MM.1S (cell line): ENCODE measurements around the gene DDX5.

Experiments
- DNase-seq: peaks from one replicate; pipeline ENCODE4 v3.0.0-alpha.2; 2015
- H2AFZ ChIP-seq: fragments of 300-600 bp; sonication (generic); 2 replicates; pipeline ENCODE4 v1.6.0; 2016; ENCODE audit warnings: antibody characterized with exemption, low read length
- H3F3A ChIP-seq: fragments of 300-600 bp; sonication (generic); 2 replicates; pipeline ENCODE4 v1.6.1; 2016; ENCODE audit warnings: mild to moderate bottlenecking, antibody characterized with exemption, low read length, moderate library complexity, mixed read lengths; ENCODE audit not compliant: insufficient read depth
- H3K27ac ChIP-seq: fragments of 300-600 bp; sonication (generic); 2 replicates; pipeline ENCODE4 v1.5.1; 2016; ENCODE audit warnings: mild to moderate bottlenecking, low read length
- H3K27me3 ChIP-seq: fragments of 300-600 bp; sonication (generic); replicated peaks from 2 replicates; pipeline ENCODE4 v1.6.0; 2016; ENCODE audit warnings: low read length; ENCODE audit not compliant: insufficient read depth
- H3K36me3 ChIP-seq: fragments of 300-600 bp; sonication (generic); replicated peaks from 2 replicates; pipeline ENCODE4 v1.6.1; 2016; ENCODE audit warnings: mild to moderate bottlenecking, low read length, mixed read lengths; ENCODE audit not compliant: insufficient read depth
- H3K4me1 ChIP-seq: fragments of 300-600 bp; sonication (generic); 2 replicates; pipeline ENCODE4 v1.6.1; 2016; ENCODE audit warnings: low read length, mixed read lengths
- H3K4me2 ChIP-seq: fragments of 300-600 bp; sonication (generic); 2 replicates; pipeline ENCODE4 v1.6.0; 2016; ENCODE audit warnings: low read depth, low read length
- H3K4me3 ChIP-seq: fragments of 300-600 bp; sonication (generic); 2 replicates; pipeline ENCODE4 v1.5.1; 2016; ENCODE audit warnings: low read length, mixed read lengths
- H3K79me2 ChIP-seq: fragments of 300-600 bp; sonication (generic); 2 replicates; pipeline ENCODE4 v1.6.1; 2016; ENCODE audit warnings: mixed run types, low read length, mixed read lengths
- H3K9ac ChIP-seq: fragments of 300-600 bp; sonication (generic); 2 replicates; pipeline ENCODE4 v1.6.1; 2016; ENCODE audit warnings: low read length, mixed read lengths
- H3K9me2 ChIP-seq: fragments of 300-600 bp; sonication (generic); replicated peaks from 2 replicates; pipeline ENCODE4 v1.6.1; 2016; ENCODE audit warnings: mild to moderate bottlenecking, low read length, mixed read lengths; ENCODE audit not compliant: insufficient read depth
- H3K9me3 ChIP-seq: fragments of 300-600 bp; sonication (generic); replicated peaks from 2 replicates; pipeline ENCODE4 v1.6.1; 2016; ENCODE audit warnings: mild to moderate bottlenecking, low read length, mixed read lengths; ENCODE audit not compliant: insufficient read depth
- H4K20me1 ChIP-seq: fragments of 300-600 bp; sonication (generic); 2 replicates; pipeline ENCODE4 v1.6.1; 2016; ENCODE audit warnings: mild to moderate bottlenecking, low read length, moderate library complexity, mixed read lengths; ENCODE audit not compliant: insufficient read depth
- EZH2 ChIP-seq: fragments of 300-600 bp; sonication (generic); optimal IDR thresholded peaks from 2 replicates; pipeline ENCODE3; 2017; ENCODE audit warnings: low read depth, mild to moderate bottlenecking, antibody characterized with exemption, low read length, mixed read lengths
- EZH2phosphoT487 ChIP-seq: fragments of 300-600 bp; sonication (generic); IDR thresholded peaks from 2 replicates; pipeline ENCODE4 v1.6.1; 2018; ENCODE audit warnings: antibody characterized with exemption, low read length
- TF ChIP-seq, protein P1 (sequence below): fragments of 300-600 bp; sonication (generic); IDR thresholded peaks from 2 replicates; pipeline ENCODE4 v1.5.1; 2016; ENCODE audit warnings: antibody characterized with exemption, low read length, mixed read lengths

DDX5 gene

GRCh38 chr17:64449545-64449944 lies 56.5 kb downstream of the DDX5 start:
- Histone ChIP-seq H3K79me2 (no peaks in the 10 kb centered on the region), H3K4me1 (no peaks in the 10 kb centered on the region), H3K4me2 (peak overlapping the region; percentile 42; the same call in 1 of the 2 replicates), H3K9me2 (no peaks in the 10 kb centered on the region), H3K27ac (peak overlapping the region; percentile 25; the same call in 1 of the 2 replicates), H3K4me3 (no peak overlapping the region), H3K36me3 (no peaks in the 10 kb centered on the region), H3F3A (no peaks in the 10 kb centered on the region), H2AFZ (no peak overlapping the region), H3K9me3 (no peaks in the 10 kb centered on the region), H4K20me1 (no peaks in the 10 kb centered on the region), H3K9ac (no peak overlapping the region), H3K27me3 (no peaks in the 10 kb centered on the region)
- TF ChIP-seq EZH2phosphoT487: no peak
- TF ChIP-seq EZH2: no peak
- TF ChIP-seq, protein P1, sequence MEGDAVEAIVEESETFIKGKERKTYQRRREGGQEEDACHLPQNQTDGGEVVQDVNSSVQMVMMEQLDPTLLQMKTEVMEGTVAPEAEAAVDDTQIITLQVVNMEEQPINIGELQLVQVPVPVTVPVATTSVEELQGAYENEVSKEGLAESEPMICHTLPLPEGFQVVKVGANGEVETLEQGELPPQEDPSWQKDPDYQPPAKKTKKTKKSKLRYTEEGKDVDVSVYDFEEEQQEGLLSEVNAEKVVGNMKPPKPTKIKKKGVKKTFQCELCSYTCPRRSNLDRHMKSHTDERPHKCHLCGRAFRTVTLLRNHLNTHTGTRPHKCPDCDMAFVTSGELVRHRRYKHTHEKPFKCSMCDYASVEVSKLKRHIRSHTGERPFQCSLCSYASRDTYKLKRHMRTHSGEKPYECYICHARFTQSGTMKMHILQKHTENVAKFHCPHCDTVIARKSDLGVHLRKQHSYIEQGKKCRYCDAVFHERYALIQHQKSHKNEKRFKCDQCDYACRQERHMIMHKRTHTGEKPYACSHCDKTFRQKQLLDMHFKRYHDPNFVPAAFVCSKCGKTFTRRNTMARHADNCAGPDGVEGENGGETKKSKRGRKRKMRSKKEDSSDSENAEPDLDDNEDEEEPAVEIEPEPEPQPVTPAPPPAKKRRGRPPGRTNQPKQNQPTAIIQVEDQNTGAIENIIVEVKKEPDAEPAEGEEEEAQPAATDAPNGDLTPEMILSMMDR: no peak
- no peak for DNase-seq

- peak within 1 kb of the TSS; percentile 25; the same call in 1 of the 2 replicates for H3K27ac ChIP-seq
- H2AFZ ChIP-seq: peak within 1 kb of the TSS; percentile 33
- H3K9ac ChIP-seq: no peak within 1 kb of the TSS
- H3K9me2 ChIP-seq: no peaks in the 10 kb centered on the region
- no peaks in the 10 kb centered on the region for H3K27me3 ChIP-seq
- peak within 1 kb of the TSS; percentile 42 for H3K4me2 ChIP-seq
- DNase-seq: peak; percentile 21
- no peaks in the 10 kb centered on the region for H3K79me2 ChIP-seq
- no peaks in the 10 kb centered on the region for H3F3A ChIP-seq
- no peaks in the 10 kb centered on the region for H3K4me1 ChIP-seq
- H3K9me3 ChIP-seq: no peaks in the 10 kb centered on the region
- 0 out of 2 replicates have a peak within 1 kb of the TSS, but pooled peaks have one; percentile 7 for H3K4me3 ChIP-seq
- TF ChIP-seq, protein P1: no peak
- TF ChIP-seq EZH2: no peak
- no peak for TF ChIP-seq EZH2phosphoT487
- no peaks in the 10 kb centered on the region for H4K20me1 ChIP-seq
- H3K36me3 ChIP-seq: no peaks in the 10 kb centered on the region
Observed at GRCh38 chr17:64448665-64449512, 57.2 kb downstream of the DDX5 start, which contains the start of gene MILR1. TSS of gene MILR1 (plus strand) at chr17:64449115. CDS start at chr17:64449169, 54 bp downstream.
